HG02970 (cell line): ENCODE measurements around the gene LHX4.
"Not testable (repeated sequence)": the region's sequence is repeated elsewhere in the genome, so short reads cannot be mapped to it uniquely, and the experiment has no call there.

Source experiments
- ATAC-seq: cut with Tn5 transposase; IDR thresholded peaks from one replicate; pipeline ENCODE4 v1.9.1; 2021; ENCODE audit warnings: mild to moderate bottlenecking, moderate library complexity, moderate number of reproducible peaks; ENCODE audit not compliant: unreplicated experiment, low FRiP score

The LHX4 gene

DNA sequence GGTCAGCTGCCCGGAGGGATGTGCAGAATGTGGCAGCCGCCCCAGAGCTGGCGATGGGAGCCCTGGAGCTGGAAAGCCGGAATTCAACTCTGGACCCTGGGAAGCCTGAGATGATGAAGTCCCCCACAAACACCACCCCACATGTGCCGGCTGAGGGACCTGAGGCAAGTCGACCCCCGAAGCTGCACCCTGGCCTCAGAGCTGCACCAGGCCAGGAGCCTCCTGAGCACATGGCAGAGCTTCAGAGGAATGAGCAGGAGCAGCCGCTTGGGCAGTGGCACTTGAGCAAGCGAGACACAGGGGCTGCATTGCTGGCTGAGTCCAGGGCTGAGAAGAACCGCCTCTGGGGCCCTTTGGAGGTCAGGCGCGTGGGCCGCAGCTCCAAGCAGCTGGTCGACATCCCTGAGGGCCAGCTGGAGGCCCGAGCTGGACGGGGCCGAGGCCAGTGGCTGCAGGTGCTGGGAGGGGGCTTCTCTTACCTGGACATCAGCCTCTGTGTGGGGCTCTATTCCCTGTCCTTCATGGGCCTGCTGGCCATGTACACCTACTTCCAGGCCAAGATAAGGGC is 33.5 kb upstream of the LHX4 start:
- no peak for ATAC-seq

DNA sequence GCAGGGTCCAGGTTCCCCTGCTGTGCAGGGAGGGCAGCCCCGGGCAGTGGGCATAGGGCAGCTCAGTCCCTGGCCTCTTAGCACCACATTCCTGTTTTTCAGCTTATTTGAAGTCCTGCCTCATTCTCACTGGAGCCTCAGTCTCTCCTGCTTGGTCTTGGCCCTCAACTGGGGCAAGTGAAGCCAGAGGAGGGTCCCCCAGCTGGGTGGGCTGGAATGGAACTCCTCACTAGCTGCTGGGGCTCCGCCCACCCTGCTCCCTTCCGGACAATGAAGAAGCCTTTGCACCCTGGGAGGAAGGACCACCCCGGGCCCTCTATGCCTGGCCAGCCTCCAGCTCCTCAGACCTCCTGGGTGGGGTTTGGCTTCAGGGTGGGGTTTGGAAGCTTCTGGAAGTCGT is 32.8 kb upstream of the LHX4 start:
- no peak for ATAC-seq

GRCh38 chr1:180198196-180198595 is 31.9 kb upstream of the LHX4 start:
- no peak for ATAC-seq

DNA sequence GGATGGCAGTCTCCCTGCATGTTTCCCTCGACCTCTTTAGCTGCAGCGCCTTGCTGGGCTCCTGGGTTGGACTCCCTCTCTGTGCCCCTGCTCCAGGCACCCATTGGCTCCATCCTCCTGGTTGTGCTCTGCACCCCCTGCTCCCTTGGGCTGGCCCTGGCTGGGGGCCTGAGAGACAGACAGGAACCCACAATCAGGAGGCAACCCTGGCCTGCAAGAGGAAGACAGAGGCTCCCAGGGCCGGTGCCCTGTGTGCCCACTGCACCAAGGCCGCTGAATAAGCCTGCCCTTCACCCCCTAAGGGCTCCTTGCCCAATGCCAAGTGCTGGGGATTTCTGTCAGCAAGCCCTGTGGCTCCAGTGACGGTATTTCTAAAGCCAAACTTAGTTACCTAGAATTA is 31.5 kb upstream of the LHX4 start:
- ATAC-seq = no peak

DNA sequence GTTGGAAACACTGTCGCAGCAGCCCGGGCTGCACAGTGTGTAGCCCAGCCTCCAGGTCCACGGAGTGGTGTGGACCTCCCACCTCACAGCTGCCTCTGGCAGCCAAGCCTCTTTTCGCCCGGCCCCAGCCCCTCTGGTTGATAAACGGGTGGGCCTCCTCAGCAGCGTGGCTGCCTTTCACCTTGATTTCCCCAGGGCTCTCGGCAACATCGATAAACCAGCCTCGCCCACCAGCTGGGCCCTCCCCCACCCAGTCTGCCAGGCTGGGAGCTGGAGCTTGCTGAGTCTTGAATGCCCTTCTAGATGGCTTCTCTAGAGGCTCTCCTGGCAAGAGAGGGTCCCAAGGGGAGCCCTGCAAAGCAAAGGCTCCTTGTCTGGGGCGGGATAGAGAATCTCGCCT is 31.0 kb upstream of the LHX4 start:
- ATAC-seq = no peak

DNA sequence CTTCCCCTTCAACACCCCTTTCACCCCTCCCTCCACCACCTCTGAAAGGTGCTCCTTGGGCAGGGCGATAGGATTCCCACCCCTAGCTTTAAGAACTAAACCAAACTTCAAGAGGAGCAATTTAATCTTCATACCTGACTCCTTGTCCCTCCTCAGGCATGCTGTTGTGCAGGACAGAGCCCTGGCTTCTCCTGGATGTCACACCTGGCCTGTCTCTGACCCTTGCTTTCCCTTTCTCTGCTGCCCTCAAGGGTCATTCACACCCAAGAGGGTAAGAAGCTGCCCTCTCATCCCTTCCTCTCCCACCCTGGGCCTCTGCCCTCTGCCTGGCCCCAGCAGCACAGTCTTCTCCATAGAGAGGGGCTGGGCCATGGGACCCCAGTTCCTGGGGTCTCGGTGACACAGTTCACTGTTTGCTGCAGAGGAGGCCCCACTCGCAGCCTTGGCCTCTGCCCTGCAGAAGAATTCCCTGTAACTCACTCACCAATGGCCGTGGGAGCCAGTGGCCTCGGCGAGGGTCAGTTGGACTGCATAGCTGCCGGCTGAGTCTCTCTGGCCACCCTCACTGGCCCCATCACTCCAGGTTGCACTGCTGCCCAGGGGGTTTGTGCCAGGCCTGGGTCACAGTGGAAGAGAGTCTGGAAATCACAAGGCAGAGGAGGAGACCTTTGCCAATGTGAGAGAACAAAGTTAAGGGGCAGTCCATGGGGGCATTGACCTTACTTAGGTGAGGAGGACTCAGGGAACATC is 28.4 kb upstream of the LHX4 start:
- ATAC-seq = no peak

DNA sequence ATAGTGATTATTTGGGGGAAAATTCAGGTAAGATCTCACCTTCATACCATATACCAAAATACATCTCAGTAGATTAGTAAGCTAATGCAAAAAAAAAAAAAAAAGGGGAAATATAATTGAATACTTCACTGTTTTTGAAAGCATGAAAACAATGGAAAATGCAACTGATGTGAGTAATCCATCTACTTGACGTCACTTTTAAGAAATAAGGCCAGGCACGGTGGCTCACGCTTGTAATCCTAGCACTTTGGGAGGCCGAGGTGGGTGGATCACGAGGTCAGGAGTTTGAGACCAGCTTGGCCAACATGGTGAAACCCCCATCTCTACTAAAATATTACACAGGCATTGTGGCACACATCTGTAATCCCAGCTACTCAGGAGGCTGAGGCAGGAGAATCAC is 27.5 kb upstream of the LHX4 start:
- not testable (repeated sequence) for ATAC-seq

DNA sequence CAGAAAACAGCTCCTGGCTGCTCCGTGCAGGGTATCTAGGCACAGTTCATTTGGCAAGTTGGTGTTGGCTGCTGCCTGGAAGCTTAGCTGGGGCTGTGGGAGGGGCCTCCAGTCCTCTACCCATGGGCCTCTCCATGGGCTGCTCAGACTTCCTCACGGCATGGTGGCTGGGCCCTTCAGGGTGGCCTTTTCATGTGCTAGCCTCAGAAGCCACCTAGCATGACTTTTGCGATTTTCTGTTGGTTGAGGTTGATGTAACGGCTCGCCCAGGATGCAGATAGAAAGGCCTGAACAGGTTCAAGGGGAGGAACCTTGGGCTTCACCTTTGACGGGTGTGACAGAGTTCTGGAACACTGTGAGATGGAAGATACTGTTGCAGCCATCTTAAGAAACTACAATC is 25.8 kb upstream of the LHX4 start:
- ATAC-seq = no peak

DNA sequence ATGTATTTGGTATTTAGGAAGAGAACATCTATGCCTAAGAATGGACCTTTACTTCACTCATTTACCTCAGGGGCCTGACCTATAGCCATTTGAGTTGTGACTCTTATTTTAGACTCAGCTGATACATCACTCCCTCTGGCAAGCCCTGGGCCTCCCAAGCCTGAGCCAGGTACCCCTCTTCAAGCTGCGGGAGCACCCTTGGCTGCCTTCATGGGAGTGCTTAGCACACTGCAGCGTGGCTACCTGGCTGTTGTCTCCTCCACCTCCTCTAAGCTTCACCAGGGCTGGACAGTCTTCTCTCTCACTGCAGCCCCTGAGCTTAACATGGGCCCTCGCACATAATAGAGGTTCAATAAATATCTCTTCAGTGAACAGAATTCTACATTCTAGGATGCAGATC is 23.5 kb upstream of the LHX4 start:
- ATAC-seq = no peak

- ATAC-seq = no peak
These were observed 21.8 kb upstream of the LHX4 start for GRCh38 chr1:180208264-180208663.

DNA sequence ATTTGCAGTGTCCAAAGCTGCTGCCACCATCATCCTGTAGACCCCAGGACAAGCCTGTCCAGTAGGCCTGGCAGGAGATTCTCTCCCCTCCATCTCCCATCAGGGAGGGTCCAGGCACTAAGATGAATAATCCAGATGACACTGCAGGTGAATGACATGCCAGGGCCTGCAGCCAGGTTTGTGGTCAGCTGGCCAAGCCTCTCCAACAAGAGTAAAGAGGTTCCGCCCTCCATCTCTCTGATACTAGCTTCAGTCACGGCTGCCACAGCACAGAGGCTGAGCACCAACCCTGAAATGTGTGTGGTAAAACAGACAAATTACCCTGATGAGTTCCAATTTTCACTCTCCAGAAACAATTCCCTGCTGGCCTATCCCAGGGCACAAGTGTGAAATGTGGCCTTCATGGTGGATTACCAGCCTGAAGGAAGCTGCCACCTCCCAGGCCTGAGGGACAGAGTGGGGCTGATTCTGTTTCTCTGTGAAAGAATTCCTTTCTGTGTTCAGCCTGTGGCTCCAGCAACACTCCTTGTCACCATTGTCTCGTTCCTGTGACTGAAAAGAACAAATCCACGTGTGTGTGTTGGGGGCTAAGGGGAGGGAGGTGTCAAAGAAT is 19.9 kb upstream of the LHX4 start:
- ATAC-seq = no peak

DNA sequence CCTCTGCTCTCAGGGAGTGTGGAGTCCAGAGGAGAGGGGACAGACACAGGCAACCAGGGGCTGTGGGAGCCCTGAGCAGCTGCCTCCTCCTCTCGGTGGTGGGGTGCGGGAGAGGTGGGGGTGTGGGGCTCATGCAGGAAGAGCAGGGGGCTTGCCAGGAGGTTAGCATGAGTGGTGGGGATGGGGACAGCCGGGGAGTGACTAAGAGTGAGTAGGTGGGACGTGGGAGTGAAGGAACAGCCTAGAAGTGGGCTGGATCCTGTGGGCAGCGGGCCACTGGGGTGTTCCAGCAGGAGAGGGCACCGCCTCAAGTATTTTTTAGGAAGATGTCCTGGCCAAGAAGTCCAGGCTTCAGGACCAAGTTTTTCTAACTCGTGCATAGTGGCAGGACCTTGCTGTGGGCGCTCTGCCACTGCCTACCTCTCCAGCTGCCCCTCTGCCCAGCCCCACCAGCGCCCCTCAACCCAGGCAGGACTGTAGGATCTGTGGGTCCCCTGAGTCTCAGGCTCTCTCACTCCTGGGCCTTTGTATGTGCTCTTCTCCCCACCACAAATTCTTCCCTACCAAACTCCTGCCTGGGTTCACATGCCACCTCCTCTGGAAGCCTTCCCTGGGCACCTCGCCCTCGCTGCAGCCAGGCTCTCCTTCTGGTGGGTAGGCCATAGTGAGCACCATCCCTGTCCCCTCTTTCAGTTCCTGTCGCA is 18.8 kb upstream of the LHX4 start:
- no peak for ATAC-seq

DNA sequence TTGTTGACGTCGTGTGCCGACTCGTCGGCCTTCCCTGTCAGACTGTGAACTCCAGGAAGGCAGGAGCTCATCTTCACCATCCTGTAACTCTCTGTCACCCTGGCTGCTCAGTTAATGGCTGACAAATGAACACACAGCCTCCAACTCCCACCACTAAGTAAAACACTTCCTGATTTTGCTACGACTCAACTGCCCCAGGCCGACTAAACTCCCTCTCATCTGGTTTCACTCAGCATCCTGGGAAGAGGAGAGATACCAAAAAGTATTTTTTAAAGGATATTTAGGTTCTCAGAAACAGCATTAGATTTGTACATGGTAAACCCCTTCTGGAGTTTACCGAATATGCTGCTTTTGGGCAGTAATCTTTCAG is 18.2 kb upstream of the LHX4 start:
- no peak for ATAC-seq

DNA sequence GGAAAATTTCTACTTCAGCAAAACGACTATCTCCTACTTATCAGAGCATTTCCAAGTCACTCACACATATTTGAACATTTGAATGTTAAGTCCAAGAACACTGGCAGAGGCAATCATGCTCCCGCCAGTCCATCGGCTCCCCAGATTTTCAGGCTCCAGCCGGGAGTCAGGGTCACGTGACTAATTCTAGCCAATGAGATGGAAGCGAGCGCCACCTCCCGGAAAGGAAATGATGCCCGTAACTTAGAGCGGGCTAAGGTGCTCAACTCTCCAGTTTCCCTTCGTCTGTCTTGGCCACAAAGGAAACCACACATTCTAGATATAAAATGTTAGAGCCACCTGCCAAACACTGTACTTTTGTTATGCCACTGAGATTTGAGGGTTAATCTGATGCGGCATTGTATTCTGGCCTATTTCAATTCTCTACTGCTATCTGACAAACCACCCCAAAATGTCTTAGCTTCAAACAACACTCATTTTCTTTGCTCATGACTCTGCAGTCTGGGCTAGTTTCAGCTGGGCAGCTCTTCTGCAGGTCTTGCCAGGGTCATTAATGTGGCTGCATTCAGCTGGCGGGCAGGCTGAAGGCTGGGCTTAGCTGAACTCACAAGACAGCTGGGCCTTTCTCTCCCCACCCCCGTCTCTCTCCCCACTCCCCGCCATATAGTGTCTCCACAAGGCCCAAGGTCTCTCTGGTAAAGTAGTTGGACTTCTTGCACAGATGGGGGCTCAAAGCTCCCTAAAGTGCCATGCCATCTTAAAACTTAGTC is 16.5 kb upstream of the LHX4 start:
- no peak for ATAC-seq

GRCh38 chr1:180215856-180216625 is 14.0 kb upstream of the LHX4 start:
- ATAC-seq = no peak

DNA sequence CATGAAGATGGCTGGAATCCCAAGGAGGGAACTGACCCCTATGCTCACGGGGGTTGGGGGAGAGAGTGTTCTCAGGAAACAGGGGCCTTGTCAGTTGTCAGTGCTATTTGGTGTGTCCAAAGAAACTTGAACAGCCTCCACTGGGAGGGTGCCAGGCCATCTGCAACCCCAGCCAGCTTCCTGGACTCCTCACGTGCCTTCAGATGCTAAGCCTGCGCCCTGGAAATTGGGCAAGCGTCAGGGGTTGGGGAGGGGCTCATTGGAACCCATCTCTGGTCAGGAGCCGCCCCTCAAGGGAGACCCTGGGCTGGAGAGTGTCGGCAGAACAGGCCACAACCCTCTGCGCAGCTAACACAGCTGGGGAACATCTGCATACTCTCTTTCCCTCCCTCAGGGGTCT is 13.1 kb upstream of the LHX4 start:
- ATAC-seq = no peak

DNA sequence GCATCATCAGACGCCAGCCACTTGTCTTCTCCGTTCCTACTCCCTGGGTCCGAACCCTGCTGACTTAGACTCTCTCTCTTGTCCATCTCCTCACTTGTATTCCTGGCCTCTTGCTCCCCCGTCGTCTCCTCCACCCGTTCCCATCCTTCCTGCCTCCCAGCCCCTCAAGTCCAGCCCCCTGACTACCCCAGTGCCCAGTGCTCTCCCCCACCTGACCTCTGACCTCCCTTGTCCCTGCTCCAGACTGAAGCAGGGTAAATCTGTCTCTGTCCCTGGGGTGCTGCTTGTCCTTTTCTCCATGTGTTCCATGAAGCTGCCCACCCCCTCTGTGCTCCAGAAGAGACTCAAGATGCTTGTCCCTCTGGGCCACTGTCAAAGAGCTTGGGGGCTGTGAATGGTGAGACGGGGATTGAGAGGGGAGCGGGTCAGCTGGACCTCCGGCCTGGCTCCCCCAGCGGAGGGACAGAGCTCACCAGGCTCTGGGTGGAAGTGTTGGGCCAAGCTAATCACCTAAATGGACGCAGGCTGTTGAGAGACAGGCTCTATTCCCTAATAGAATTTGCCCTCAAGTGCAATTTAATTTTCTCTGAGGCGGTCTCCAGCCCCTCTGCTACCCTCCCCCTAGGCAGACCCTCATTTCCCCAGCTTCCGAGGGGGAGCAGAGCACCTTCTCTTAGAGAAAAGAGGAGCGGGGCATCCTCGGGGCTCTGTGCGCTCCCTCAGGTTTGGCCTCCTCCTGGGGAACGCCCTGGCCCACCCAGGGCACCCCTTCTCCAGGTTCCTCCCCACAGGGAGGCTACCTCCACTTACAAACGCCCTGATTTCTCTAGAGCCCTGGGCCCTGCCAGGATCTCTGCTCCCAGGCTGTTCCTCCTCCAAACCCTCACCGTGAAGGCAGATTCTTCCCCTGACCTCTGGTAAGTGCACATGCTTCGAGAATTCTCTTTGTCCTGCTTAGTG is 11.0 kb upstream of the LHX4 start:
- ATAC-seq = no peak

GRCh38 chr1:180219776-180220175 is 10.3 kb upstream of the LHX4 start:
- ATAC-seq = no peak

DNA sequence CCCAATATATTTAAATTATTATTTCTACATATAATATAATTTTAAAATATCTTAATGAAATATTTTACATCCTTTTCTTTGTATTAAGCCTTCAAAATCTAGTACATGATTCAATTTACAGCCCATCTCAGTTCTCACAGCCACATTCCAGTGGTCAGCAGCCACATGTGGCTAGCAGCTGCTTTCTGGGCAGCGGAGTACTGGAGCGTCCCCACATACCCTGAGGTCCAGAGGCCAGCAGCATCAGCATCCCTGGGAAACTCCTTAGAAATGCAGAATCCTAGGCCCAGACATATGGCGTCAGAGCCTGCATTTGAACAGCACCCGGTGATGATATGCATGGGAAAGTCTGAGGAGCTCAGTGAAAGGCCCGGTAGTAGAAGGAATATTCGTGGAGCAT is 8.6 kb upstream of the LHX4 start:
- ATAC-seq = no peak
